Skin of body (tissue), 2 donors: ENCODE results near the gene CACNA2D3. TPM values are rescaled to one million over a fixed set of nuclear protein-coding genes. Genes with fewer than 3 reads are reported as not detected.

Source experiments
- DNase-seq: peaks from one replicate; lab custom pipeline; 2025; lab: John Stamatoyannopoulos, UW
- total RNA-seq: library from RNA; depleted of rRNA; stranded (reverse); fragments of >200 nt; gene quantifications from one replicate; pipeline ENCODE4 v1.2.3, GENCODE V29; 2014

CACNA2D3 gene
- total RNA-seq, 1 donor from 2014 or later: 1.2 TPM

GRCh38 chr3:54987719-54988118 lies 865.4 kb downstream of the CACNA2D3 start:
- DNase-seq: no peak

GRCh38 chr3:54988302-54988837 lies 866.0 kb downstream of the CACNA2D3 start:
- DNase-seq: no peak

- peak; percentile 95 for DNase-seq
These were observed 866.7 kb downstream of the CACNA2D3 start for GRCh38 chr3:54988838-54989630.

- no peak for DNase-seq
These were observed 871.8 kb downstream of the CACNA2D3 start for GRCh38 chr3:54994111-54994513.

GRCh38 chr3:54999159-54999558 lies 876.8 kb downstream of the CACNA2D3 start:
- peak; percentile 38 for DNase-seq

- no peak for DNase-seq
These were observed 877.5 kb downstream of the CACNA2D3 start for GRCh38 chr3:54999811-55000210.

GRCh38 chr3:55000546-55000945 lies 878.2 kb downstream of the CACNA2D3 start:
- DNase-seq: peak; percentile 13

- DNase-seq: no peak
These were observed 878.6 kb downstream of the CACNA2D3 start for GRCh38 chr3:55000953-55001352.

- DNase-seq: no peak
These were observed 880.1 kb downstream of the CACNA2D3 start for GRCh38 chr3:55002416-55002930.

GRCh38 chr3:55006244-55006676 lies 883.9 kb downstream of the CACNA2D3 start:
- DNase-seq: no peak

GRCh38 chr3:55007971-55008370 lies 885.6 kb downstream of the CACNA2D3 start:
- DNase-seq: no peak

GRCh38 chr3:55009372-55009771 lies 887.0 kb downstream of the CACNA2D3 start:
- no peak for DNase-seq

GRCh38 chr3:55012091-55012490 lies 889.7 kb downstream of the CACNA2D3 start:
- DNase-seq: no peak

- DNase-seq: peak; percentile 8
These were observed 891.0 kb downstream of the CACNA2D3 start for GRCh38 chr3:55013145-55013925.

GRCh38 chr3:55014081-55014480 lies 891.7 kb downstream of the CACNA2D3 start:
- DNase-seq: no peak

- DNase-seq: no peak
These were observed 892.6 kb downstream of the CACNA2D3 start for GRCh38 chr3:55014906-55015305.

- peak; percentile 82 for DNase-seq
These were observed 895.5 kb downstream of the CACNA2D3 start for GRCh38 chr3:55017876-55018275.

GRCh38 chr3:55030938-55031337 lies 908.6 kb downstream of the CACNA2D3 start:
- DNase-seq: no peak

GRCh38 chr3:55036883-55037577 lies 914.7 kb downstream of the CACNA2D3 start:
- no peak for DNase-seq

- no peak for DNase-seq
These were observed 920.2 kb downstream of the CACNA2D3 start for GRCh38 chr3:55042591-55042990.

- no peak for DNase-seq
These were observed 922.1 kb downstream of the CACNA2D3 start for GRCh38 chr3:55044486-55044885.
